GM21360 (cell line): ENCODE results near the gene GUCY2D.

Experiments used
- ATAC-seq: cut with Tn5 transposase; IDR thresholded peaks from one replicate; pipeline ENCODE4 v1.9.1; 2021; ENCODE audit warnings: mild to moderate bottlenecking, moderate library complexity; ENCODE audit not compliant: unreplicated experiment

GUCY2D gene

GRCh38 chr17:8062435-8062806 is 60.0 kb downstream of the GUCY2D start:
- ATAC-seq, result no peak

- ATAC-seq, result no peak
Measured at GRCh38 chr17:8062807-8063483, 60.5 kb downstream of the GUCY2D start.

- ATAC-seq, result no peak
Measured at GRCh38 chr17:8063761-8064534, 61.5 kb downstream of the GUCY2D start.

- ATAC-seq, result no peak
Measured at GRCh38 chr17:8064561-8065019, 62.2 kb downstream of the GUCY2D start.

GRCh38 chr17:8066841-8067775 is 64.7 kb downstream of the GUCY2D start:
- ATAC-seq, result no peak

- no peak for ATAC-seq
Measured at GRCh38 chr17:8067806-8068205, 65.4 kb downstream of the GUCY2D start.

GRCh38 chr17:8068736-8069586 is 66.5 kb downstream of the GUCY2D start:
- no peak for ATAC-seq

GRCh38 chr17:8069587-8069860 is 67.1 kb downstream of the GUCY2D start:
- ATAC-seq, result no peak
